ENCODE results near the gene TCF7L1.
"Not testable (repeated sequence)": the region's sequence is repeated elsewhere in the genome, so short reads cannot be mapped to it uniquely, and the experiment has no call there.

The TCF7L1 gene

GRCh38 chr2:85283641-85284040 lies 150.4 kb downstream of the TCF7L1 start:
- DNase-seq (ENCODE audit: low read depth): no peak

- no peak for DNase-seq (ENCODE audit: low read depth)
Observed at GRCh38 chr2:85286918-85287317, 153.7 kb downstream of the TCF7L1 start.

GRCh38 chr2:85287721-85288120 lies 154.5 kb downstream of the TCF7L1 start:
- no peak for DNase-seq (ENCODE audit: low read depth)

- no peak for DNase-seq (ENCODE audit: low read depth)
Observed at GRCh38 chr2:85288244-85288725, 155.1 kb downstream of the TCF7L1 start.

GRCh38 chr2:85291425-85292023 lies 158.3 kb downstream of the TCF7L1 start:
- DNase-seq (ENCODE audit: low read depth): no peak

GRCh38 chr2:85302121-85302520 lies 168.9 kb downstream of the TCF7L1 start:
- no peak for DNase-seq (ENCODE audit: low read depth)

- DNase-seq (ENCODE audit: low read depth): no peak
Observed at GRCh38 chr2:85303780-85304531, 170.8 kb downstream of the TCF7L1 start.

- DNase-seq (ENCODE audit: low read depth): no peak
Observed at GRCh38 chr2:85307527-85307897, 174.3 kb downstream of the TCF7L1 start.

GRCh38 chr2:85308201-85308600 lies 175.0 kb downstream of the TCF7L1 start:
- no peak for DNase-seq (ENCODE audit: low read depth)

GRCh38 chr2:85308896-85309555 lies 175.8 kb downstream of the TCF7L1 start:
- DNase-seq (ENCODE audit: low read depth): no peak

- DNase-seq (ENCODE audit: low read depth): no peak
Observed at GRCh38 chr2:85309699-85310321, 176.6 kb downstream of the TCF7L1 start.

GRCh38 chr2:85310330-85310729 lies 177.1 kb downstream of the TCF7L1 start:
- no peak for DNase-seq (ENCODE audit: low read depth)

GRCh38 chr2:85312404-85312803 lies 179.2 kb downstream of the TCF7L1 start:
- DNase-seq (ENCODE audit: low read depth): no peak

GRCh38 chr2:85314884-85315242 lies 181.7 kb downstream of the TCF7L1 start:
- DNase-seq (ENCODE audit: low read depth): no peak

GRCh38 chr2:85315921-85316320 lies 182.7 kb downstream of the TCF7L1 start:
- not testable (repeated sequence) for DNase-seq (ENCODE audit: low read depth)

GRCh38 chr2:85318222-85319074 lies 185.3 kb downstream of the TCF7L1 start:
- no peak for DNase-seq (ENCODE audit: low read depth)

- DNase-seq (ENCODE audit: low read depth): no peak
Observed at GRCh38 chr2:85319796-85320195, 186.6 kb downstream of the TCF7L1 start.

- DNase-seq (ENCODE audit: low read depth): no peak
Observed at GRCh38 chr2:85323351-85323987, 190.3 kb downstream of the TCF7L1 start.

- not testable (repeated sequence) for DNase-seq (ENCODE audit: low read depth)
Observed at GRCh38 chr2:85323988-85324367, 190.8 kb downstream of the TCF7L1 start.

GRCh38 chr2:85324639-85325465 lies 191.7 kb downstream of the TCF7L1 start:
- DNase-seq (ENCODE audit: low read depth): no peak

GRCh38 chr2:85325466-85325811 lies 192.2 kb downstream of the TCF7L1 start:
- no peak for DNase-seq (ENCODE audit: low read depth)
